Caco-2 (cell line): Measurements from ENCODE around the gene AP5B1. TPM values are rescaled to one million over a fixed set of nuclear protein-coding genes. Genes with fewer than 3 reads are reported as not detected.

ENCODE experiments used
- BruUV-seq: library from RNA; stranded (reverse); fragments of 400-500 nt; replicated peaks from 2 replicates; lab custom pipeline; 2021; lab: Mats Ljungman, UMichigan
- CTCF ChIA-PET: fragments of 300-600 bp; sonication (Branson Sonifier 250); formaldehyde crosslinking; loops from one replicate; lab custom pipeline; 2022; ENCODE audit warnings: antibody characterized with exemption; lab: Charles Lee
- POLR2A ChIA-PET: fragments of 300-600 bp; sonication (Branson Sonifier 250); formaldehyde crosslinking; loops from one replicate; lab custom pipeline; 2022; ENCODE audit warnings: antibody characterized with exemption; lab: Charles Lee
- DNase-seq, 2 experiments: peaks; one replicate each; pipeline versions ENCODE4 v3.0.0 to v3.0.0-alpha.2; 2020 to 2022
- H3K27me3 ChIP-seq: replicated peaks from 2 replicates; pipeline ENCODE4 v1.6.0; 2011; ENCODE audit warnings: low read length; ENCODE audit not compliant: control insufficient read depth, insufficient read depth
- H3K36me3 ChIP-seq: 2 replicates; pipeline ENCODE4 v1.5.1; 2011; ENCODE audit warnings: low read length; ENCODE audit not compliant: control insufficient read depth, insufficient read depth
- H3K4me1 ChIP-seq: fragments of 250-450 bp; sonication (Bioruptor Pico); 2 replicates; pipeline ENCODE4 v1.5.1; 2020; ENCODE audit warnings: mild to moderate bottlenecking
- H3K4me3 ChIP-seq: 2 replicates; pipeline ENCODE4 v1.5.1; 2011; ENCODE audit warnings: low read depth, mild to moderate bottlenecking, control low read depth, low read length
- H3K9me3 ChIP-seq: fragments of 250-450 bp; sonication (Bioruptor Pico); 2 replicates; pipeline ENCODE4 v1.5.1; 2020; ENCODE audit warnings: mild to moderate bottlenecking, moderate library complexity
- H3K27ac Mint-ChIP-seq: one replicate; pipeline ENCODE4 v1.8.0; 2022; ENCODE audit warnings: mixed read lengths; ENCODE audit not compliant: unreplicated experiment
- H3K27me3 Mint-ChIP-seq: one replicate; pipeline ENCODE4 v1.8.0; 2022; ENCODE audit warnings: mixed read lengths; ENCODE audit not compliant: insufficient read depth, unreplicated experiment
- H3K36me3 Mint-ChIP-seq: one replicate; pipeline ENCODE4 v1.8.0; 2022; ENCODE audit warnings: mild to moderate bottlenecking, mixed read lengths; ENCODE audit not compliant: insufficient read depth, unreplicated experiment
- H3K4me1 Mint-ChIP-seq: one replicate; pipeline ENCODE4 v1.8.0; 2022; ENCODE audit warnings: low read depth, mixed read lengths; ENCODE audit not compliant: unreplicated experiment
- H3K4me3 Mint-ChIP-seq: one replicate; pipeline ENCODE4 v1.8.0; 2022; ENCODE audit warnings: mild to moderate bottlenecking, moderate library complexity, mixed read lengths; ENCODE audit not compliant: unreplicated experiment
- H3K9me3 Mint-ChIP-seq: one replicate; pipeline ENCODE4 v1.8.0; 2022; ENCODE audit warnings: mixed read lengths; ENCODE audit not compliant: unreplicated experiment
- CTCF ChIP-seq, 2 experiments: fragments of 200-600 bp in 1 of 2; IDR thresholded peaks; 1 replicate in 1 of 2; 2 replicates in 1 of 2; pipeline versions ENCODE4 v1.5.1 to v1.8.0; 2011 to 2022; ENCODE audit warnings: antibody characterized with exemption in 1 of 2, control low read depth in 1 of 2, inconsistent platforms in 1 of 2, low read depth in 1 of 2, low read length in 1 of 2, mild to moderate bottlenecking in 1 of 2, moderate library complexity in 1 of 2; ENCODE audit not compliant: insufficient read depth in 1 of 2, severe bottlenecking in 1 of 2, unreplicated experiment in 1 of 2
- intact Hi-C: fragments of 100-400 bp; cut with micrococcal nuclease; formaldehyde crosslinking; loops from one replicate; pipeline ENCODE4 v1.10.0; 2022; ENCODE audit not compliant: unreplicated experiment
- total RNA-seq: library from RNA; stranded (reverse); gene quantifications from 2 replicates; pipeline ENCODE4 v1.2.3, GENCODE V29; 2022

The AP5B1 gene
- total RNA-seq, 1 experiment from 2014 or later: 19.3 TPM

DNA sequence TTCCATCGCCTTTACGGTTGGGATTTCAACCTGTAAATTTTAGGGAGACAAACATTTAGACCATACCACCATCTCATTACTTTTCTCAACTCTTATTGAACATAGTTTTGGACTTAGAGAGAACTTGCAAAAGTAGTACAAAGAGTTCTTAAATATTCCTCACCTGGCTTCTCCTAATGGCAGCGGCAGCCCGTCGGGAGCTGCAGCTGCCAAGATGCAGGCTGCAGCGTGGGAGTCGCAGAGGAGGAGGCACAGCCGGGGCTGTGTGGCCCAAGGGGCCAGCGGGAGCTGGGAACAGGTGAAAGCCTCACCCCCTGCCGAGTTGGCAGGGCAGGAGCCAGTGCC lies 37.1 kb downstream of the AP5B1 start:
- no TSS peak for BruUV-seq
- ChIA-PET CTCF (interaction anchor here (1.5 kb wide), 1 partner anchor 74 kb away, joined by 17 read pairs; no protein-coding TSS in a partner anchor), POLR2A (no interaction called here)
- Mint-ChIP-seq H3K27me3 (peaks cover 4% of the 10 kb centered on the region), H3K27ac (no peak overlapping the region), H3K9me3 (no peaks in the 10 kb centered on the region), H3K36me3 (no peaks in the 10 kb centered on the region), H3K4me3 (no peak overlapping the region), H3K4me1 (no peaks in the 10 kb centered on the region)
- intact Hi-C loops: loop anchor here (1.0 kb wide), 1 partner anchor 75 kb away; no protein-coding TSS in a partner anchor
- no peaks in the 10 kb centered on the region; the same call in none of the 2 replicates for H3K27me3 ChIP-seq
- H3K9me3 ChIP-seq: no peaks in the 10 kb centered on the region
- TF ChIP-seq CTCF (IDR thresholded peaks at IDR 0.05; ENCODE audit: insufficient read depth in 1 of 2, low read depth in 1 of 2, low read length in 1 of 2, severe bottlenecking in 1 of 2, unreplicated experiment in 1 of 2): no peak
- no peaks in the 10 kb centered on the region for H3K4me1 ChIP-seq
- H3K4me3 ChIP-seq: no peak overlapping the region
- H3K36me3 ChIP-seq: no peaks in the 10 kb centered on the region
- DNase-seq: no peak

- Histone ChIP-seq H3K4me3 (no peak overlapping the region), H3K27me3 (no peaks in the 10 kb centered on the region; the same call in 1 of the 2 replicates), H3K36me3 (no peaks in the 10 kb centered on the region), H3K4me1 (no peaks in the 10 kb centered on the region), H3K9me3 (peaks cover 6% of the 10 kb centered on the region; the same call in 1 of the 2 replicates)
- BruUV-seq: no TSS peak
- DNase-seq: no peak
- Mint-ChIP-seq H3K4me3 (no peak overlapping the region), H3K4me1 (no peaks in the 10 kb centered on the region), H3K9me3 (peaks cover 7% of the 10 kb centered on the region), H3K36me3 (no peaks in the 10 kb centered on the region), H3K27ac (no peak overlapping the region), H3K27me3 (peaks cover 4% of the 10 kb centered on the region)
- ChIA-PET CTCF (no interaction called here), POLR2A (no interaction called here)
- intact Hi-C loops: no loop called here
- no peak for TF ChIP-seq CTCF (IDR thresholded peaks at IDR 0.05; ENCODE audit: insufficient read depth in 1 of 2, low read depth in 1 of 2, low read length in 1 of 2, severe bottlenecking in 1 of 2, unreplicated experiment in 1 of 2)
These were observed 38.4 kb downstream of the AP5B1 start for GRCh38 chr11:65742353-65742752.

DNA sequence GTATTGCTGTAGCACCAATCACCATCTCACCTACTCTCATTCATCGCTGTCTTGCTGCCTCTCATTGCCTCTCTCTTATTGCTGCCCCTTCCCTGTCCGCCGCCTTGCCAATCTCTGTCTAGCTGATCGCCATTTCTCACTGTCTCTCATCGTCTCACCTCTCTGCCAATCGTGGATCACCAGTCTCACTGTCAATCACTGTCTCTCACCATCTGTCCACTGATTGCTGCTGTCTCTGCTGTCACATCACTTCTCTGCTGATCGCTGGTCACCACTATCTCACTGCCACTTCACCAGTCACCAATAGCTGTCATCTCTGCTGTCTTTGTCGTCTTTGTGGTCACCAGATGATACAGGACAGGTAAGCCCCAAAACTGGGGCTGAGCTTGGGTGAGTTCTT lies 39.6 kb downstream of the AP5B1 start:
- ChIA-PET CTCF (no interaction called here), POLR2A (no interaction called here)
- no peaks in the 10 kb centered on the region for H3K4me1 Mint-ChIP-seq
- no peaks in the 10 kb centered on the region for H3K36me3 ChIP-seq
- H3K36me3 Mint-ChIP-seq: no peaks in the 10 kb centered on the region
- peaks cover 15% of the 10 kb centered on the region; the same call in 1 of the 2 replicates for H3K9me3 ChIP-seq
- no peaks in the 10 kb centered on the region for H3K4me1 ChIP-seq
- no peak overlapping the region for H3K4me3 ChIP-seq
- no peak overlapping the region for H3K4me3 Mint-ChIP-seq
- peaks cover 18% of the 10 kb centered on the region for H3K9me3 Mint-ChIP-seq
- no peak for TF ChIP-seq CTCF (IDR thresholded peaks at IDR 0.05; ENCODE audit: insufficient read depth in 1 of 2, low read depth in 1 of 2, low read length in 1 of 2, severe bottlenecking in 1 of 2, unreplicated experiment in 1 of 2)
- DNase-seq: no peak
- H3K27me3 Mint-ChIP-seq: no peaks in the 10 kb centered on the region
- intact Hi-C loops: no loop called here
- BruUV-seq: no TSS peak
- no peak overlapping the region for H3K27ac Mint-ChIP-seq
- no peaks in the 10 kb centered on the region; the same call in 1 of the 2 replicates for H3K27me3 ChIP-seq
